ENCODE results near the gene EBF3.

Gene EBF3

DNA sequence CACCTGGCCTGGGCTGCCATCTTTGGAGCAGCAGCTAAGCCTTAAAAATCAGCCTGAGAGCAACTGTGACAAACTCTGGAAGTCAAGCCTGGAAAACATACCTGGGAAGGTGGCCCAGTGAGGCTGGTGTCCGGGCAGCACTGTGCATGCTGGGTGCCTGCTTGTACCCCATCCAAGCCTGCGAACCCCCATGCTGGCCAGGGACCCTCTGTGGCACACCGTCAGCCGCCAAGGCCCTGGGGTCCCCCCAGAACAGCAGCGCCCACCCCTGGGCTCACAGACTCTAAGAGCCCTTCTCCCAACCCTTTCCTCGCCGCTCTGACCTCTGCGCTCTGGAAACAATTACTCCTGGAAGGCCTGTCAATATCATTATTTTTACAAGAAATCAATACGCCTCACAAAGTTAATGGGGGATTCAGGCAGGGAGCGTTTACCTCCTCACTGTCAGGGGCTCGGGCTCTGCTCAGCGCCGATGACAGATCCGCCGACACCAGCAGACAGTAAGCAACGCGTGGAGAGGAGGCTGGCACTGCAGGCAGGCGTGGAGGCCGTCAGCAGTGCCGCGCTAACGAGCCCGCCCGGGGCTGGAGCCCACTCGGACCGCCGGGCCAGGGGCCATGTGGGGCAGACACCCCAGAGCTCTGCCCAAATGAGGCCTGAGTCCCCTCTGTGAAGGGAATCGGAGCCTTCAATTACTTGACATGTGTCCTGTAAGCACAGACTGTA lies 54.4 kb downstream of the EBF3 start:
- TF ChIP-seq Cebpa-rat (IDR thresholded peaks at IDR 0.05), result no peak
- no peak overlapping the region; a peak in 1 of 22 replicates for H3K4me2 ChIP-seq
- no peaks in the 10 kb centered on the region for H3K36me3 ChIP-seq
- H3K9me3 ChIP-seq (replicated peaks in 1 of 11), result no peaks in the 10 kb centered on the region
- H3K4me1 ChIP-seq, result 0 out of 20 replicates have a peak, but pooled peaks cover 0 to 6% (median 0%) of the 10 kb centered on the region in 10 experiments
- no peaks in the 10 kb centered on the region for H3K27me3 ChIP-seq
- H3K4me3 ChIP-seq, result no peak overlapping the region
- H4K20me1 ChIP-seq, result no peaks in the 10 kb centered on the region; a peak in 2 of 22 replicates
- no peak overlapping the region for H3K27ac ChIP-seq
- H3K9ac ChIP-seq, result no peak overlapping the region

DNA sequence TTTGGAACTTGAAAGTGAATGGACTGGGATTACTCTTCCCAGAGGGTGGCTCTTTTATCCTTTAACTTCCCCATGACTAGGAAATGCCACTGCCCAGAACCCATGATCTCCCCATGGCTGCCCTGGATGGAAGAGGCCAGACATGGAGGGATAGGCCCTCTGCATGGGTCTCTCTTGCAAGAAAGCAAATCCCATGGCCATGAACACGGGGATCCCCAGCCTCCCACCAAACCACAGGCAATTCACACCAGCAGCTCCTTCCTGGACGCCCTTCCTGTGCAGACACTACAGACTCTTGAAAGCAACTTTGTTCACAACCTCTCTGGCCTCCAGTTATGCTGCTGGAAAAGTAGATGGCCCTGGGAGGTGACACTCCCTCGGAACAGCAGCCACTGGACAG lies 55.0 kb downstream of the EBF3 start:
- 0 out of 20 replicates have a peak, but pooled peaks cover 0 to 6% (median 0%) of the 10 kb centered on the region in 10 experiments for H3K4me1 ChIP-seq
- TF ChIP-seq Cebpa-rat (IDR thresholded peaks at IDR 0.05), result no peak
- no peaks in the 10 kb centered on the region; a peak in 2 of 22 replicates for H4K20me1 ChIP-seq
- H3K9me3 ChIP-seq (replicated peaks in 1 of 11), result no peaks in the 10 kb centered on the region
- no peak overlapping the region for H3K9ac ChIP-seq
- no peaks in the 10 kb centered on the region for H3K27me3 ChIP-seq
- H3K27ac ChIP-seq, result no peak overlapping the region
- H3K4me3 ChIP-seq, result no peak overlapping the region
- H3K36me3 ChIP-seq, result no peaks in the 10 kb centered on the region
- H3K4me2 ChIP-seq, result no peak overlapping the region; a peak in 1 of 22 replicates

DNA sequence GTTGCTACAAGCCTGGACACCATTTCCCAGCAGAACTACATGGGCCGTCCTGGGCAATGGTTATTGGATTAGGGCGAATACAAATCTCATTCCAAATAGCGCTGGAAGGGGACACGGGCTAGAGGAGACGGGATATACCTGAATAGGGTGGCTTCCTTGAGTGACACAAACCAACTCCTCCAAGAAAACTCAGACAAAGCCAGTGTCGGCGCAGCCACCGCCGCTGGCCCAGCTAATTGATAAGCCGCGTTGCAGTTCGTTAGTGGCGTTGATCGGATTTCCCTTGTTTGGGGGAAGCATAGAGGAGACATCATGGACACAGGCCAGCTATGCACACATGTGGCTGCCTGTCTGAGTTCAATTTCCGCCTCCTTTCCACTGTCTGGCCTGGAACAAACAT lies 55.7 kb downstream of the EBF3 start:
- Histone ChIP-seq H3K36me3 (no peaks in the 10 kb centered on the region), H4K20me1 (no peaks in the 10 kb centered on the region; a peak in 2 of 22 replicates), H3K9me3 (replicated peaks in 1 of 11) (no peaks in the 10 kb centered on the region), H3K27ac (no peak overlapping the region), H3K4me2 (no peak overlapping the region), H3K4me3 (no peak overlapping the region), H3K27me3 (no peaks in the 10 kb centered on the region), H3K4me1 (0 out of 20 replicates have a peak, but pooled peaks cover 0 to 6% (median 0%) of the 10 kb centered on the region in 10 experiments), H3K9ac (no peak overlapping the region)
- TF ChIP-seq Cebpa-rat (IDR thresholded peaks at IDR 0.05), result no peak

DNA sequence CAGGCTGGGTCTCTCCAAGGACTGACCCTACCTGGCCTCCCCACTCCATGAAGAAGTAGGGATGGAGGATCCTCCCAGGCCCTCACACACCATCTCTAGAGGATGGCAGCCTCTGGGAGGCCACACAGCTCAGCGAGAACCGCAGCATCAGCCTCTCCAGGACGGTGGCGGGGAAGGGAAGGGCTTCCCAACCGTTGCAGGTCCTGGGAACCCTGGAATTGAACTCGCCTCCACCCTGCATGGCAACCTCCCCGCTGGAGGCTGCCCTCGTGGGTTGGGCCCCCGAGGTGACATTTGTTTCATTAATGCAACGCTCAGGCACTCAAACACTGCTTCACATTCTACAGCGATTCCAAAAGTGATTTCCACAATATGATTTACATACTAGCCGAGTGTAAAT lies 58.5 kb downstream of the EBF3 start:
- Histone ChIP-seq H3K9ac (no peak overlapping the region), H3K36me3 (no peaks in the 10 kb centered on the region), H3K4me1 (no peaks in the 10 kb centered on the region), H4K20me1 (no peaks in the 10 kb centered on the region; a peak in 2 of 22 replicates), H3K27ac (no peak overlapping the region), H3K4me2 (no peak overlapping the region), H3K4me3 (no peak overlapping the region), H3K9me3 (replicated peaks in 1 of 11) (no peaks in the 10 kb centered on the region), H3K27me3 (no peaks in the 10 kb centered on the region)
- TF ChIP-seq Cebpa-rat (IDR thresholded peaks at IDR 0.05), result no peak

DNA sequence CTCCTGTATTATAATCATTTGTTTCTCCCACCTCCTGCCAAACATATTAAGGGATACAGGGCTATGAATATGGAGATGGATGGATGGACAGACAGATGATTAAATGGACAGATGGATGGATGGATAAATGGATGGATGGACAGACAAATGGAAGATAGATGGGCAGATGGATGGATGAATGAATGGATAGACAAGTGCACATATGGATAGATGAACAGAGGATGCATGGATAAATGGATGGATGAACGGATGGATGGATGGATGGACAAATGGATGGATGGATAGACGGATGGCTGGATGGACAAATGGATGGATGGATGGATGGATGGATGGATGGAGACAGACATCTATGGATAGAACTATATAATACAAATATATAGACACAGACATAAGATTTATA lies 59.8 kb downstream of the EBF3 start:
- no peaks in the 10 kb centered on the region for H3K9me3 ChIP-seq (replicated peaks in 1 of 11)
- no peaks in the 10 kb centered on the region for H3K4me1 ChIP-seq
- no peaks in the 10 kb centered on the region for H3K36me3 ChIP-seq
- H3K27me3 ChIP-seq, result no peaks in the 10 kb centered on the region
- H3K4me3 ChIP-seq, result no peak overlapping the region
- H4K20me1 ChIP-seq, result no peaks in the 10 kb centered on the region; a peak in 2 of 22 replicates
- no peak overlapping the region for H3K27ac ChIP-seq
- no peak overlapping the region for H3K9ac ChIP-seq
- no peak for TF ChIP-seq Cebpa-rat (IDR thresholded peaks at IDR 0.05)
- no peak overlapping the region for H3K4me2 ChIP-seq

DNA sequence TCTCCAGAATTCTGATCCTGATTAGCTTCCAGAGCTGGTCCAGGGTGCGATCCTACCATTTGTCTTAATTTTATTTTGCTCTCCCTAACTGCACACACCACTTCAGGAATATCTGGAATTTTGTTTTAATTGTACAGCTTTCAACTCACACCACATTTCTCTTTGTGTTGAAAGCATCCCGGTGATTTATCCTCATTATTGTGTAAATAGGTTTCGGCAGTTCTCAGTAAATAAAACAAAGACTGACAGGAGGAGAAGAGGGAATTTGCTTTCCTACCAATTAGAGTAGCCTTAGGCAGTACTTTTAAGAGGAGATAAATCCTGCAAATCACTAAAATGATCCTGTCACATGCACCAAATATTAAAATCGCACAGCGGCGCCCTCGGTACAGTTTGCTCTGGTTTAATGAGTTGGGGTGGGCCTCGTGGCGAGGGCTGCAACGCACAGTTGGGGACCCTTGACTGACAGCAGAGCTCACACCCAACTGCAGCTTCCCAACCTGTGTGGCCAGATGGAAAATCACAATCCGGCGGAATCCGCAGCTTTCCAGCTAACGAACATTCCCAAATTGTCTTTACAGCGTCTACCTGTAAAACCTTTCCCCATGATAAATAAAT lies 62.6 kb downstream of the EBF3 start:
- no peak for TF ChIP-seq Cebpa-rat (IDR thresholded peaks at IDR 0.05)
- H4K20me1 ChIP-seq, result no peaks in the 10 kb centered on the region
- no peak overlapping the region for H3K9ac ChIP-seq
- H3K4me3 ChIP-seq, result no peak overlapping the region
- no peak overlapping the region for H3K4me2 ChIP-seq
- no peaks in the 10 kb centered on the region for H3K9me3 ChIP-seq (replicated peaks in 1 of 11)
- H3K36me3 ChIP-seq, result no peaks in the 10 kb centered on the region
- H3K4me1 ChIP-seq, result no peaks in the 10 kb centered on the region
- no peak overlapping the region for H3K27ac ChIP-seq
- H3K27me3 ChIP-seq, result no peaks in the 10 kb centered on the region

DNA sequence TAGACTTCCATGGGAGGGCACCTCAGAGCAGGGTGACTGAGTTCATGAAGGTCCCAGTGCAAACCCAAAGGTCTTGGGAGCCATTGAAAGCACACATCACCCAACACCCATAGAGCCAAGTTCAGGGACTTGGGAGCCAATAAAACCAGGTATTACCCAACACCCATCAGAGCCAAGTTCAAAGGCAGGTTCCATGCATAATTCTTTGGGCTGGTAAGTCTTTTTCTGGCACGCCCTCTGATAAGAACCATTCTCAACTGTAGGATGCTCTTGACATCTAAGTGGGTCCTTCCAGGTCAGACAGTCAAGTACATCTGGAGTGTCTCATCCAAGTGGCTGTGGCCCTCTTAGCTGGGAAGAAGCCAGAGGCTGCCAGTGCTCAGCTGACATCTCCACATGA lies 63.2 kb downstream of the EBF3 start:
- H3K4me1 ChIP-seq, result no peaks in the 10 kb centered on the region
- no peak overlapping the region for H3K27ac ChIP-seq
- no peak overlapping the region for H3K4me3 ChIP-seq
- H3K4me2 ChIP-seq, result no peak overlapping the region
- no peak for TF ChIP-seq Cebpa-rat (IDR thresholded peaks at IDR 0.05)
- no peaks in the 10 kb centered on the region for H3K9me3 ChIP-seq (replicated peaks in 1 of 11)
- no peak overlapping the region for H3K9ac ChIP-seq
- H3K36me3 ChIP-seq, result no peaks in the 10 kb centered on the region
- H4K20me1 ChIP-seq, result no peaks in the 10 kb centered on the region
- no peaks in the 10 kb centered on the region for H3K27me3 ChIP-seq

DNA sequence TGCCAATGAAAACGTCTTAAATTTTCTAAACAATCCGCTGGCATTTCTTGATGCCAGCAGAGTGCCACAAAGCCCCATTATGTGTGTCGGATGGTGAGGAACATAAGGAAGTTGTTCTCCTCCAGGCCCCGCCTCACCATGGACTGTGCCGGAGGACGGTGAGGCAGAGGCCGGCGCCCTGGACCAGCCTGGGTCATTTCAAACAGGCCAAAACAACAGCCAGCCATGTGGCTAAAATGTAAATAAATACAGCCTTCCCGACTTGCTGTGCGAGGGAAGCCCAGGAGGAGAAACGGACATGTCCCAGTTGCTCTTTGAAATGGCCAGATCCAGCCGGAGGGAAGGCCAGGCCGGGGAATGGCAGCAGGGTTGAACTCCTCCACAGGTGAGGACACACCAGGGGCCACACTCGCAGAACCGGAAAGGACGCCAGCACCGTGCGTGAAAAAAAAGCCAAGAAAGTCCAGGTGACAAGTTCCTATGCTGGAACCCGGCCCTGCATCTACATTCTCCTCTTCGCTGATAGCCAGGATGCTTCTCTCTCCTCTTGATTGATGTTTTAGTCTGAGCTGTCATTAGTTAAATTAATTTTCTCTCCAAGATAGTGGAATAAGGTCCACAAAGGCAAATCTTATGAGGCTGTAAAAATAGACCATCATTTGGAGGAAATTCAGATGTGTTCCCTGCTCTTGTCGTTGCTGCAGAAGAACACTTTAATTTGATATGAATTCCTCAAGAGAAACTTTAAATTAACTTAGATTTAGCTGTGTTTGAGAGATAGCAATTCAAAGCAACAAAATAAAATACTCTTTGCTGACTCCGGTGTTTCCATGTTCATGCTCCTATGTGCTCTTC lies 64.6 kb downstream of the EBF3 start:
- no peaks in the 10 kb centered on the region for H3K27me3 ChIP-seq
- H3K4me1 ChIP-seq, result peaks cover 0 to 4% (median under 1%) of the 10 kb centered on the region in 10 experiments; a peak in 5 of 20 replicates
- H3K9ac ChIP-seq, result no peak overlapping the region
- no peaks in the 10 kb centered on the region for H3K36me3 ChIP-seq
- no peaks in the 10 kb centered on the region for H3K9me3 ChIP-seq (replicated peaks in 1 of 11)
- no peaks in the 10 kb centered on the region for H4K20me1 ChIP-seq
- H3K4me3 ChIP-seq, result no peak overlapping the region
- no peak for TF ChIP-seq Cebpa-rat (IDR thresholded peaks at IDR 0.05)
- H3K4me2 ChIP-seq, result no peak overlapping the region
- H3K27ac ChIP-seq, result no peak overlapping the region

DNA sequence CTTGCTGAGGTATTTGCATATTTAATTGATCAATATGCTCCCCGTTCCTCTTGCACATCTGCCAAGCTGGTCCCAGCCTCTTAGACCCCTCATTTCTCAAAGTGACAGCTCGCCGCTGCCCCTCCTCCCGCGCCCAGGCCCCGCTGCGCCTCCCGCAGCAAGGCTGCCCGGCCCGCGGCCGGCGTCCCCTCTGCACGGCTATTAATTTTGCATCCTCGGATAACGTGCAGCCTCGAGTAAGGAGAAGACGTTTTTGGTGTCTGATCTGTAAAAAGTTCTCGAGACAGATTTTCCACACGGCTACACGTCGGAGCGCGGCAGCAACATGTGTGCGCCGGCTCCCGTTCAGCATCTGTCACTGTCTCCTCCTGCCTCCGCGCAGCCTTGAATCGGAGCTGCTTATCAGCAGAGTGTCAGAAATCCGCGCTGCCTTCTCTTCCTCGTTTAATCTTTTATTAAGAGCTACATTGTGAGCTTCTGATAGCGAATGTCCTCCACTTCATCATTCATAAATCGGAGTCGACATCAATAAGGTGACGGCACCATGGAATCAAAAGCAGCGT lies 65.3 kb downstream of the EBF3 start:
- Histone ChIP-seq H3K27ac (no peak overlapping the region), H3K27me3 (no peaks in the 10 kb centered on the region), H3K9ac (no peak overlapping the region), H3K4me1 (peaks cover 0 to 7% (median 4%) of the 10 kb centered on the region in 10 experiments; a peak in 5 of 20 replicates), H4K20me1 (no peaks in the 10 kb centered on the region; a peak in 1 of 22 replicates), H3K4me3 (no peak overlapping the region), H3K4me2 (no peak overlapping the region), H3K9me3 (replicated peaks in 1 of 11) (no peaks in the 10 kb centered on the region), H3K36me3 (no peaks in the 10 kb centered on the region)
- no peak for TF ChIP-seq Cebpa-rat (IDR thresholded peaks at IDR 0.05)
